Bronchial epithelial cell (primary cell): ENCODE results near the gene FGF1. TPM values are rescaled to one million over a fixed set of nuclear protein-coding genes. Genes with fewer than 3 reads are reported as not detected.

ENCODE experiments used
- DNase-seq: peaks from one replicate; pipeline ENCODE4 v3.0.0-alpha.2; 2010; ENCODE audit warnings: low read depth
- FAIRE-seq: peaks from 2 replicates; lab custom pipeline; 2011; peaks lifted over from hg19 to GRCh38; lab: Jason Lieb, UNC
- H3K27me3 ChIP-seq: 2 replicates; pipeline ENCODE4 v1.5.1; 2011; ENCODE audit warnings: low read length; ENCODE audit not compliant: control insufficient read depth, insufficient read depth
- H3K36me3 ChIP-seq: 2 replicates; pipeline ENCODE4 v1.5.1; 2011; ENCODE audit warnings: low read length; ENCODE audit not compliant: control insufficient read depth, insufficient read depth
- H3K4me3 ChIP-seq: 2 replicates; pipeline ENCODE4 v1.5.1; 2011; ENCODE audit warnings: mild to moderate bottlenecking, low read depth, low read length, control low read depth
- total RNA-seq: library from RNA; depleted of rRNA; stranded (reverse); fragments of >200 nt; gene quantifications from 2 replicates; pipeline ENCODE4 v1.2.1, GENCODE V29; 2014
- TF ChIP-seq, protein P1 (sequence below): IDR thresholded peaks from 2 replicates; pipeline ENCODE4 v1.5.1; 2011; ENCODE audit warnings: mild to moderate bottlenecking, moderate library complexity, low read length, control low read depth, inconsistent platforms; ENCODE audit not compliant: insufficient read depth, severe bottlenecking

FGF1 gene
- total RNA-seq, 1 donor from 2014 or later: under 0.01 TPM

- FAIRE-seq (no peak), DNase-seq (peak; percentile 69)
- Histone ChIP-seq H3K36me3 (no peaks in the 10 kb centered on the region), H3K4me3 (no peak overlapping the region), H3K27me3 (no peaks in the 10 kb centered on the region)
- TF ChIP-seq, protein P1, sequence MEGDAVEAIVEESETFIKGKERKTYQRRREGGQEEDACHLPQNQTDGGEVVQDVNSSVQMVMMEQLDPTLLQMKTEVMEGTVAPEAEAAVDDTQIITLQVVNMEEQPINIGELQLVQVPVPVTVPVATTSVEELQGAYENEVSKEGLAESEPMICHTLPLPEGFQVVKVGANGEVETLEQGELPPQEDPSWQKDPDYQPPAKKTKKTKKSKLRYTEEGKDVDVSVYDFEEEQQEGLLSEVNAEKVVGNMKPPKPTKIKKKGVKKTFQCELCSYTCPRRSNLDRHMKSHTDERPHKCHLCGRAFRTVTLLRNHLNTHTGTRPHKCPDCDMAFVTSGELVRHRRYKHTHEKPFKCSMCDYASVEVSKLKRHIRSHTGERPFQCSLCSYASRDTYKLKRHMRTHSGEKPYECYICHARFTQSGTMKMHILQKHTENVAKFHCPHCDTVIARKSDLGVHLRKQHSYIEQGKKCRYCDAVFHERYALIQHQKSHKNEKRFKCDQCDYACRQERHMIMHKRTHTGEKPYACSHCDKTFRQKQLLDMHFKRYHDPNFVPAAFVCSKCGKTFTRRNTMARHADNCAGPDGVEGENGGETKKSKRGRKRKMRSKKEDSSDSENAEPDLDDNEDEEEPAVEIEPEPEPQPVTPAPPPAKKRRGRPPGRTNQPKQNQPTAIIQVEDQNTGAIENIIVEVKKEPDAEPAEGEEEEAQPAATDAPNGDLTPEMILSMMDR: no peak
Measured at GRCh38 chr5:142686210-142686734, 382 bp upstream of the FGF1 start.

DNA sequence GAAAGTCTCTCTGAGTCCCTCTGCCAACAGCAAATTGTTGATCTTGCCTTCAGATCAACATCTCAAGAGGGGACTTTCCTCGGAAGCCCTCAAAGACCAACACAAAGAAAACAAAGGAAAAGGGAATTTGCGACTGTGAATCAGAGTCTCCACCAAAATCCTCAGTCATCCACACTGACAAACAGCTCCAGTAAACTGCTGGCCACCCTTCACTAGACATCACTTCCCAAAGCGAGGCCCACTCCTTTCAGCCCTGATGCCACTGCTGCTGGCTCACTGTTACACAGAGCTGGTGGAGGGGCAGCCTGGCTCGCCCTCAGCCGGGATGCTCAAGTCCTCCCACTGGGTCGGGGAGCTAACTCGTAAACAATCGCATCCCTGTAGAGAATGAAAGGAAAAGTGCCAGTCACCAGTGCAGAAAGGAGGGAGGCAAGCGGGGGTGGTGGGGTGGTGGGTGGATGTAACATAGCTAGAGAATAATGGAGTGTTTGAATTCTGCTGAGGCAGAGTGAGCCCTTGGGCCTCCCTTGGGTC is 1.3 kb downstream of the FGF1 start:
- no peaks in the 10 kb centered on the region for H3K27me3 ChIP-seq
- DNase-seq (no peak), FAIRE-seq (no peak)
- H3K4me3 ChIP-seq: no peak overlapping the region
- no peaks in the 10 kb centered on the region for H3K36me3 ChIP-seq
- TF ChIP-seq, protein P1: no peak

DNA sequence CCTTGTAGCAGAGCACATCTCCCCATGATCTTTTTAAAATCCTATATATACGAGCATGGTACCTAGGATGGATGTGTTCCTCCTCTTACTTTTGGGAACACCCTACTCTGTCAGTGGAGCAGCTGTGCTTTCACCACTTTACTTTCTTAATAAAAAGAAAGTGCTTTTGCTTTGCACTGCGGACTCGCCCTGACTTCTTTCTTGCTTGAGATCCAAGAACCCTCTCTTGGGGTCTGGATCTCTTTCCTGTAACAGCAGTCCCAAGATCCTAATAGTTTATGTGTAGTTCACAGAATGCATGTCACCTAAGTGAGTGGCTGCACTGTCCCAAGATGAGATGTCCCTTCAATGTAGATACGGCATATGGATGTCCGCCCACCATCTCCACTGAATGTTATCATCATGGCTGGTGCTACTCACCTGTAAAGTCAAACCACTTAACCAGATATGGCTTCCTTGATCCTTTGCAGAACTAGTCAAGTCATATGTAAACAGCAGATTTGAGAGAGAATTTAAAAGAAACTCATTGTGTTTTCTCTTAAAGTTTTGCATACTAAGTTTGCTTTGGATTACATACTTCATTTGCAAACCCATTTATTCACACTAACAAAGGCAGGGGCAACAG is 1.9 kb downstream of the FGF1 start:
- TF ChIP-seq, protein P1: no peak
- no peak for DNase-seq
- Histone ChIP-seq H3K27me3 (no peaks in the 10 kb centered on the region), H3K4me3 (no peak overlapping the region), H3K36me3 (no peaks in the 10 kb centered on the region)
- no peak for FAIRE-seq

DNA sequence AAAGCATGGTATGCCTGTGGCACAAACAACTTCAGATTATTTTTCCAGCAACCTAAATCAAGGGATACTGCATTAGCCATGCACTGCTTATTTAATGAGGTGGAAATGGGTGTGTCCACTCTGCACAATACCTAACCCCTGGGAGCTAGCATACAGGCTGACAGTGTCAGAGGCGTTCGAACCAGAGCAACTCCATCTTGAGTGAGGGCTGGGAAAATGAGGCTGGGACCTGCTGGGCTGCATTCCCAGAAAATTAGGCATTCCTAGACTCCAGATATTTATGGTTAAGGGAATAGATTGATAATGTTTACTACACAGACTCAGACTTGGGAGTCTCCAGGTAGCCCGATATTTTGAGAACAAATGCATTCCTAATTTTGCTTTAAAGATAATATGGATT is 2.8 kb downstream of the FGF1 start:
- Histone ChIP-seq H3K27me3 (no peaks in the 10 kb centered on the region), H3K36me3 (no peaks in the 10 kb centered on the region), H3K4me3 (no peak overlapping the region)
- FAIRE-seq (no peak), DNase-seq (no peak)
- TF ChIP-seq, protein P1: no peak

- Histone ChIP-seq H3K4me3 (no peak overlapping the region), H3K27me3 (no peaks in the 10 kb centered on the region), H3K36me3 (no peaks in the 10 kb centered on the region)
- FAIRE-seq (peak; percentile 13), DNase-seq (peak; percentile 99)
- TF ChIP-seq, protein P1: no peak
Measured at GRCh38 chr5:142680605-142681259, 5.2 kb downstream of the FGF1 start.
